ENCODE measurements around the gene GOLGA6B.
"Not testable (repeated sequence)": the region's sequence is repeated elsewhere in the genome, so short reads cannot be mapped to it uniquely, and the experiment has no call there.

Gene GOLGA6B

GRCh38 chr15:72654397-72654796, at the start of gene GOLGA6B:
Gene GOLGA6B (plus strand): TSS chr15:72654697. CDS start chr15:72654738, 41 bp downstream.
- DNase-seq, result not testable (repeated sequence)

- DNase-seq, result no peak
Observed at GRCh38 chr15:72604794-72605193, 49.7 kb upstream of the GOLGA6B start.

GRCh38 chr15:72608084-72608483, 46.4 kb upstream of the GOLGA6B start:
- not testable (repeated sequence) for DNase-seq

- no peak for DNase-seq
Observed at GRCh38 chr15:72609862-72610261, 44.6 kb upstream of the GOLGA6B start.

- DNase-seq, result not testable (repeated sequence)
Observed at GRCh38 chr15:72612324-72612723, 42.2 kb upstream of the GOLGA6B start.

- DNase-seq, result no peak
Observed at GRCh38 chr15:72614810-72615532, 39.5 kb upstream of the GOLGA6B start.

GRCh38 chr15:72615533-72616233, 38.8 kb upstream of the GOLGA6B start:
- not testable (repeated sequence) for DNase-seq

- no peak for DNase-seq
Observed at GRCh38 chr15:72616491-72617210, 37.8 kb upstream of the GOLGA6B start.

GRCh38 chr15:72623854-72624253, 30.6 kb upstream of the GOLGA6B start:
- not testable (repeated sequence) for DNase-seq

GRCh38 chr15:72626153-72626552, 28.3 kb upstream of the GOLGA6B start:
- not testable (repeated sequence) for DNase-seq

- DNase-seq, result not testable (repeated sequence)
Observed at GRCh38 chr15:72628249-72629067, 26.0 kb upstream of the GOLGA6B start.

- not testable (repeated sequence) for DNase-seq
Observed at GRCh38 chr15:72629068-72629570, 25.4 kb upstream of the GOLGA6B start.

- DNase-seq, result not testable (repeated sequence)
Observed at GRCh38 chr15:72636519-72637282, 17.8 kb upstream of the GOLGA6B start.

GRCh38 chr15:72639759-72640483, 14.6 kb upstream of the GOLGA6B start:
- not testable (repeated sequence) for DNase-seq

- DNase-seq, result not testable (repeated sequence)
Observed at GRCh38 chr15:72642271-72642670, 12.2 kb upstream of the GOLGA6B start.

- not testable (repeated sequence) for DNase-seq
Observed at GRCh38 chr15:72648631-72649253, 5.8 kb upstream of the GOLGA6B start.

GRCh38 chr15:72656014-72656413, 1.5 kb downstream of the GOLGA6B start:
- not testable (repeated sequence) for DNase-seq

- DNase-seq, result not testable (repeated sequence)
Observed at GRCh38 chr15:72661081-72661480, 6.6 kb downstream of the GOLGA6B start.

GRCh38 chr15:72663931-72664330, 9.4 kb downstream of the GOLGA6B start:
- not testable (repeated sequence) for DNase-seq

- not testable (repeated sequence) for DNase-seq
Observed at GRCh38 chr15:72665706-72666105, 11.2 kb downstream of the GOLGA6B start.

All from SIG-M5 (cell line).